ENCODE results near the gene C1orf35. TPM values are rescaled to one million over a fixed set of nuclear protein-coding genes. Genes with fewer than 3 reads are reported as not detected.
A peak's percentile ranks its signal among the peaks of the same experiment; 100 is the strongest.

The C1orf35 gene
- total RNA-seq, 1 donor, result 5.4 TPM

GRCh38 chr1:228082214-228082917 lies 20.8 kb downstream of the C1orf35 start, which contains the start of gene ARF1:
TSS of gene ARF1 (plus strand) at chr1:228082708. CDS start at chr1:228097115, 14,407 bp downstream.
- Histone ChIP-seq H3K9me3 (ENCODE audit: low read depth, low read length) (no peaks in the 10 kb centered on the region), H3K4me2 (ENCODE audit: insufficient read depth, low read length) (peak within 1 kb of the TSS; percentile 100), H2AFZ (ENCODE audit: low read length) (peak within 1 kb of the TSS; percentile 75), H3K36me3 (ENCODE audit: insufficient read depth, low read length) (peaks cover 6% of the 10 kb centered on the region), H3K4me1 (ENCODE audit: insufficient read depth, low read length) (peaks cover 39% of the 10 kb centered on the region), H3K27me3 (ENCODE audit: insufficient read depth, low read length) (no peaks in the 10 kb centered on the region), H3K4me3 (ENCODE audit: insufficient read depth, low read length) (peak within 1 kb of the TSS; percentile 94), H3K27ac (ENCODE audit: low read depth, low read length) (peak within 1 kb of the TSS; percentile 91), H3K79me2 (ENCODE audit: insufficient read depth, low read length) (peaks cover 80% of the 10 kb centered on the region), H4K20me1 (ENCODE audit: insufficient read depth, low read length) (peaks cover 77% of the 10 kb centered on the region)
- peak; percentile 100 for DNase-seq (ENCODE audit: insufficient read length, low spot score, missing footprints)
- no peak for TF ChIP-seq CTCF (IDR thresholded peaks at IDR 0.05; ENCODE audit: extremely low read depth, low read depth, low read length)

GRCh38 chr1:228081578-228082213 lies 21.4 kb downstream of the C1orf35 start:
- H2AFZ ChIP-seq (ENCODE audit: low read length), result peak overlapping the region; percentile 75
- H3K4me2 ChIP-seq (ENCODE audit: insufficient read depth, low read length), result peak overlapping the region; percentile 93
- H3K79me2 ChIP-seq (ENCODE audit: insufficient read depth, low read length), result peaks cover 73% of the 10 kb centered on the region
- H3K27ac ChIP-seq (ENCODE audit: low read depth, low read length), result peak overlapping the region; percentile 91
- H4K20me1 ChIP-seq (ENCODE audit: insufficient read depth, low read length), result peaks cover 77% of the 10 kb centered on the region
- peak overlapping the region; percentile 94 for H3K4me3 ChIP-seq (ENCODE audit: insufficient read depth, low read length)
- peaks cover 6% of the 10 kb centered on the region for H3K36me3 ChIP-seq (ENCODE audit: insufficient read depth, low read length)
- DNase-seq (ENCODE audit: insufficient read length, low spot score, missing footprints), result peak; percentile 91
- TF ChIP-seq CTCF (IDR thresholded peaks at IDR 0.05; ENCODE audit: extremely low read depth, low read depth, low read length), result no peak
- peaks cover 33% of the 10 kb centered on the region for H3K4me1 ChIP-seq (ENCODE audit: insufficient read depth, low read length)
- H3K27me3 ChIP-seq (ENCODE audit: insufficient read depth, low read length), result no peaks in the 10 kb centered on the region
- no peaks in the 10 kb centered on the region for H3K9me3 ChIP-seq (ENCODE audit: low read depth, low read length)

GRCh38 chr1:228081144-228081543 lies 22.0 kb downstream of the C1orf35 start:
- Histone ChIP-seq H4K20me1 (ENCODE audit: insufficient read depth, low read length) (peaks cover 77% of the 10 kb centered on the region), H3K4me2 (ENCODE audit: insufficient read depth, low read length) (peak overlapping the region; percentile 93), H3K79me2 (ENCODE audit: insufficient read depth, low read length) (peaks cover 67% of the 10 kb centered on the region), H3K9me3 (ENCODE audit: low read depth, low read length) (no peaks in the 10 kb centered on the region), H3K4me1 (ENCODE audit: insufficient read depth, low read length) (peaks cover 27% of the 10 kb centered on the region), H3K36me3 (ENCODE audit: insufficient read depth, low read length) (peaks cover 6% of the 10 kb centered on the region), H3K4me3 (ENCODE audit: insufficient read depth, low read length) (peak overlapping the region; percentile 94), H2AFZ (ENCODE audit: low read length) (no peak overlapping the region), H3K27me3 (ENCODE audit: insufficient read depth, low read length) (no peaks in the 10 kb centered on the region), H3K27ac (ENCODE audit: low read depth, low read length) (peak overlapping the region; percentile 30)
- peak; percentile 88 for DNase-seq (ENCODE audit: insufficient read length, low spot score, missing footprints)
- TF ChIP-seq CTCF (IDR thresholded peaks at IDR 0.05; ENCODE audit: extremely low read depth, low read depth, low read length), result no peak

- H3K4me1 ChIP-seq (ENCODE audit: insufficient read depth, low read length), result peaks cover 13% of the 10 kb centered on the region
- H3K36me3 ChIP-seq (ENCODE audit: insufficient read depth, low read length), result peaks cover 2% of the 10 kb centered on the region
- H3K4me2 ChIP-seq (ENCODE audit: insufficient read depth, low read length), result no peak overlapping the region
- H2AFZ ChIP-seq (ENCODE audit: low read length), result no peak overlapping the region
- no peak overlapping the region for H3K4me3 ChIP-seq (ENCODE audit: insufficient read depth, low read length)
- no peak for DNase-seq (ENCODE audit: insufficient read length, low spot score, missing footprints)
- H3K27me3 ChIP-seq (ENCODE audit: insufficient read depth, low read length), result no peaks in the 10 kb centered on the region
- H4K20me1 ChIP-seq (ENCODE audit: insufficient read depth, low read length), result peaks cover 71% of the 10 kb centered on the region
- no peak overlapping the region for H3K27ac ChIP-seq (ENCODE audit: low read depth, low read length)
- TF ChIP-seq CTCF (IDR thresholded peaks at IDR 0.05; ENCODE audit: extremely low read depth, low read depth, low read length), result no peak
- H3K9me3 ChIP-seq (ENCODE audit: low read depth, low read length), result no peaks in the 10 kb centered on the region
- peaks cover 53% of the 10 kb centered on the region for H3K79me2 ChIP-seq (ENCODE audit: insufficient read depth, low read length)
Measured at GRCh38 chr1:228079601-228080263, 23.4 kb downstream of the C1orf35 start.

All from osteoblast (primary cell).